PFSK-1 (cell line): ENCODE data around the gene GORASP2.

Experiments used
- POLR2AphosphoS5 ChIP-seq: IDR thresholded peaks from 2 replicates; pipeline ENCODE4 v1.6.1; 2012; ENCODE audit warnings: low read depth, mild to moderate bottlenecking, control low read depth, low read length, moderate library complexity
- SIN3A ChIP-seq: IDR thresholded peaks from 2 replicates; pipeline ENCODE4 v1.6.1; 2012; ENCODE audit warnings: mild to moderate bottlenecking, low read length, moderate library complexity, borderline replicate concordance; ENCODE audit not compliant: insufficient read depth
- TAF1 ChIP-seq: IDR thresholded peaks from 2 replicates; pipeline ENCODE4 v1.6.1; 2012; ENCODE audit warnings: low read length, control low read depth, borderline replicate concordance; ENCODE audit not compliant: insufficient read depth
- TF ChIP-seq, protein P1 (sequence below), 2 experiments: IDR thresholded peaks; 2 replicates each; pipeline versions ENCODE4 v1.6.1 to v1.8.0; 2011 to 2012; ENCODE audit warnings: low read depth in 2 of 2, low read length in 2 of 2, control low read depth in 1 of 2, inconsistent platforms in 1 of 2, mild to moderate bottlenecking in 1 of 2, moderate library complexity in 1 of 2; ENCODE audit not compliant: insufficient read depth in 1 of 2

DNA sequence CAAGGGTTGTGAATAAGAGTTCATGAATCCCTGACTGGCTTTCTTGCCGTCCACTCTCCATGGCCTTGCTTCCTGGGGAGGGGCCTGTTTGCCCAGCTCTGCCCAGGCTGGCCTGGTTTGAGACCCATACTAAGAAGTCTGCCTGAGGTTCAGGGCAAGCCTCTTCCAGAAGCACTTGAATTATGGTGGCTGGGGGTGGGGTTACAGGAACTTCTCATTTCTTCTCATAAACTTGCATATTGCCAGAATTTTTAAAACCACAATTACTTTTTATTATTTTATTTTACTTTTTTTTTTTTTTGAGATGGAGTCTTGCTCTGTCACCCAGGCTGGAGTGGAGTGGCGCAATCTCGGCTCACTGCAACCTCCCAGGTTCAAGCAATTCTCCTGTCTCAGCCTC is 42.0 kb downstream of the GORASP2 start:
- TF ChIP-seq, protein P1, sequence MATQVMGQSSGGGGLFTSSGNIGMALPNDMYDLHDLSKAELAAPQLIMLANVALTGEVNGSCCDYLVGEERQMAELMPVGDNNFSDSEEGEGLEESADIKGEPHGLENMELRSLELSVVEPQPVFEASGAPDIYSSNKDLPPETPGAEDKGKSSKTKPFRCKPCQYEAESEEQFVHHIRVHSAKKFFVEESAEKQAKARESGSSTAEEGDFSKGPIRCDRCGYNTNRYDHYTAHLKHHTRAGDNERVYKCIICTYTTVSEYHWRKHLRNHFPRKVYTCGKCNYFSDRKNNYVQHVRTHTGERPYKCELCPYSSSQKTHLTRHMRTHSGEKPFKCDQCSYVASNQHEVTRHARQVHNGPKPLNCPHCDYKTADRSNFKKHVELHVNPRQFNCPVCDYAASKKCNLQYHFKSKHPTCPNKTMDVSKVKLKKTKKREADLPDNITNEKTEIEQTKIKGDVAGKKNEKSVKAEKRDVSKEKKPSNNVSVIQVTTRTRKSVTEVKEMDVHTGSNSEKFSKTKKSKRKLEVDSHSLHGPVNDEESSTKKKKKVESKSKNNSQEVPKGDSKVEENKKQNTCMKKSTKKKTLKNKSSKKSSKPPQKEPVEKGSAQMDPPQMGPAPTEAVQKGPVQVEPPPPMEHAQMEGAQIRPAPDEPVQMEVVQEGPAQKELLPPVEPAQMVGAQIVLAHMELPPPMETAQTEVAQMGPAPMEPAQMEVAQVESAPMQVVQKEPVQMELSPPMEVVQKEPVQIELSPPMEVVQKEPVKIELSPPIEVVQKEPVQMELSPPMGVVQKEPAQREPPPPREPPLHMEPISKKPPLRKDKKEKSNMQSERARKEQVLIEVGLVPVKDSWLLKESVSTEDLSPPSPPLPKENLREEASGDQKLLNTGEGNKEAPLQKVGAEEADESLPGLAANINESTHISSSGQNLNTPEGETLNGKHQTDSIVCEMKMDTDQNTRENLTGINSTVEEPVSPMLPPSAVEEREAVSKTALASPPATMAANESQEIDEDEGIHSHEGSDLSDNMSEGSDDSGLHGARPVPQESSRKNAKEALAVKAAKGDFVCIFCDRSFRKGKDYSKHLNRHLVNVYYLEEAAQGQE (IDR thresholded peaks at IDR 0.05; ENCODE audit: insufficient read depth in 1 of 2, low read depth in 2 of 2, low read length in 2 of 2), result no peak
- TF ChIP-seq SIN3A (no peak), POLR2AphosphoS5 (no peak), TAF1 (no peak)
